Neural cell (in vitro differentiated cells): ENCODE results near the gene CYP2W1. TPM values are rescaled to one million over a fixed set of nuclear protein-coding genes. Genes with fewer than 3 reads are reported as not detected.

Experiments
- H2AFZ ChIP-seq: fragments of 200-600, 300-800 bp; sonication (generic), shearing (Covaris generic); 2 replicates; pipeline ENCODE4 v1.6.0; 2014; ENCODE audit warnings: low read depth, mild to moderate bottlenecking, antibody characterized with exemption, low read length, moderate library complexity
- H3F3A ChIP-seq: fragments of 200-600 bp; shearing (Covaris generic); 2 replicates; pipeline ENCODE4 v1.6.1; 2016; ENCODE audit warnings: mild to moderate bottlenecking, moderate library complexity, mixed read lengths, antibody characterized with exemption, low read length; ENCODE audit not compliant: insufficient read depth, poor library complexity, severe bottlenecking
- H3K27ac ChIP-seq: fragments of 200-600, 300-800 bp; sonication (generic), shearing (Covaris generic); 2 replicates; pipeline ENCODE4 v1.5.1; 2014; ENCODE audit warnings: mild to moderate bottlenecking, low read length, moderate library complexity
- H3K27me3 ChIP-seq: fragments of 300-800, 200-600 bp; sonication (generic), shearing (Covaris generic); 2 replicates; pipeline ENCODE4 v1.6.0; 2014; ENCODE audit warnings: mild to moderate bottlenecking, low read depth, low read length, moderate library complexity; ENCODE audit not compliant: insufficient read depth
- H3K36me3 ChIP-seq: fragments of 300-800, 200-600 bp; sonication (generic), shearing (Covaris generic); 2 replicates; pipeline ENCODE4 v1.5.1; 2014; ENCODE audit warnings: mild to moderate bottlenecking, antibody characterized with exemption, low read length, moderate library complexity; ENCODE audit not compliant: insufficient read depth
- H3K4me2 ChIP-seq: fragments of 300-800, 200-600 bp; sonication (generic), shearing (Covaris generic); 2 replicates; pipeline ENCODE4 v1.6.0; 2014; ENCODE audit warnings: mild to moderate bottlenecking, low read length
- H3K4me3 ChIP-seq: fragments of 300-800, 200-600 bp; sonication (generic), shearing (Covaris generic); 2 replicates; pipeline ENCODE4 v1.5.1; 2014; ENCODE audit warnings: mild to moderate bottlenecking, low read length, moderate library complexity
- H3K79me2 ChIP-seq: fragments of 200-600 bp; shearing (Covaris generic); replicated peaks from 2 replicates; pipeline ENCODE4 v1.6.0; 2014; ENCODE audit warnings: mild to moderate bottlenecking, low read length, moderate library complexity; ENCODE audit not compliant: insufficient read depth
- H3K9ac ChIP-seq: fragments of 300-800, 200-600 bp; sonication (generic), shearing (Covaris generic); 2 replicates; pipeline ENCODE4 v1.6.1; 2016; ENCODE audit warnings: mild to moderate bottlenecking, low read length, mixed read lengths
- H3K9me2 ChIP-seq: fragments of 200-600 bp; shearing (Covaris generic); 2 replicates; pipeline ENCODE4 v1.6.1; 2016; ENCODE audit warnings: mild to moderate bottlenecking, low read length, mixed read lengths; ENCODE audit not compliant: insufficient read depth
- H3K9me3 ChIP-seq: fragments of 200-600, 300-800 bp; sonication (generic), shearing (Covaris generic); 2 replicates; pipeline ENCODE4 v1.6.1; 2016; ENCODE audit warnings: mild to moderate bottlenecking, mixed run types, low read length, moderate library complexity, mixed read lengths
- H4K20me1 ChIP-seq: fragments of 200-600 bp; shearing (Covaris generic); 2 replicates; pipeline ENCODE4 v1.6.1; 2016; ENCODE audit warnings: mild to moderate bottlenecking, mixed run types; ENCODE audit not compliant: insufficient read depth
- CTCF ChIP-seq: fragments of 450-650 bp; IDR thresholded peaks from 2 replicates; pipeline ENCODE4 v1.5.1; 2014; ENCODE audit warnings: antibody characterized with exemption, mild to moderate bottlenecking, moderate library complexity; ENCODE audit not compliant: poor library complexity, severe bottlenecking
- EP300 ChIP-seq: fragments of 450-650 bp; conservative IDR thresholded peaks from 2 replicates; pipeline ENCODE4 v1.6.1; 2014; ENCODE audit warnings: antibody characterized with exemption, mild to moderate bottlenecking, moderate library complexity; ENCODE audit not compliant: poor library complexity, severe bottlenecking
- EZH2 ChIP-seq: fragments of 200-600, 300-800 bp; shearing (Covaris generic), sonication (generic); IDR thresholded peaks from 2 replicates; pipeline ENCODE4 v1.6.1; 2014; ENCODE audit warnings: antibody characterized with exemption, low read length, borderline replicate concordance, mild to moderate bottlenecking; ENCODE audit not compliant: insufficient read depth, poor library complexity, severe bottlenecking
- MXI1 ChIP-seq: fragments of 450-650 bp; conservative IDR thresholded peaks from 2 replicates; pipeline ENCODE4 v1.6.1; 2014; ENCODE audit warnings: antibody characterized with exemption, mild to moderate bottlenecking; ENCODE audit not compliant: poor library complexity, severe bottlenecking
- POLR2AphosphoS5 ChIP-seq: IDR thresholded peaks from 2 replicates; pipeline ENCODE4 v1.6.1; 2012
- RAD21 ChIP-seq: fragments of 450-650 bp; conservative IDR thresholded peaks from 2 replicates; pipeline ENCODE4 v1.6.1; 2014; ENCODE audit warnings: antibody characterized with exemption, mild to moderate bottlenecking, moderate library complexity
- REST ChIP-seq: IDR thresholded peaks from 2 replicates; pipeline ENCODE4 v1.6.1; 2012; ENCODE audit warnings: borderline replicate concordance
- SMC3 ChIP-seq: fragments of 450-650 bp; conservative IDR thresholded peaks from 2 replicates; pipeline ENCODE4 v1.6.1; 2014; ENCODE audit warnings: antibody characterized with exemption, mild to moderate bottlenecking, moderate library complexity; ENCODE audit not compliant: poor library complexity
- TAF1 ChIP-seq: IDR thresholded peaks from 2 replicates; pipeline ENCODE4 v1.6.1; 2012; ENCODE audit warnings: low read depth
- polyA plus RNA-seq: library from polyadenylated mRNA; depleted of rRNA; stranded (reverse); fragments of >200 nt; gene quantifications from 2 replicates; pipeline ENCODE4 v1.2.3, GENCODE V29; 2014

The CYP2W1 gene
- polyA plus RNA-seq, 1 donor from 2014 or later = not detected

GRCh38 chr7:957418-958220 lies 25.4 kb upstream of the CYP2W1 start:
- TF ChIP-seq CTCF = no peak
- TF ChIP-seq REST = no peak
- TF ChIP-seq EZH2 = no peak
- no peak for TF ChIP-seq POLR2AphosphoS5
- TF ChIP-seq RAD21 = no peak
- TF ChIP-seq SMC3 = no peak
- no peak for TF ChIP-seq MXI1
- TF ChIP-seq EP300 = no peak
- TF ChIP-seq TAF1 = no peak
- Histone ChIP-seq H3K36me3 (no peaks in the 10 kb centered on the region), H3F3A (no peaks in the 10 kb centered on the region), H3K79me2 (no peaks in the 10 kb centered on the region), H3K9me3 (no peaks in the 10 kb centered on the region), H3K9me2 (no peaks in the 10 kb centered on the region), H4K20me1 (no peaks in the 10 kb centered on the region), H3K27me3 (no peaks in the 10 kb centered on the region), H3K4me3 (no peak overlapping the region), H3K27ac (no peak overlapping the region), H3K4me2 (no peak overlapping the region), H2AFZ (no peak overlapping the region), H3K9ac (no peak overlapping the region)

GRCh38 chr7:958221-959200 lies 24.5 kb upstream of the CYP2W1 start:
- H3K9me3 ChIP-seq = no peaks in the 10 kb centered on the region
- H3K36me3 ChIP-seq = no peaks in the 10 kb centered on the region
- no peak overlapping the region for H3K4me2 ChIP-seq
- no peak overlapping the region for H3K9ac ChIP-seq
- H3K27me3 ChIP-seq = no peaks in the 10 kb centered on the region
- H3K9me2 ChIP-seq = no peaks in the 10 kb centered on the region
- peak overlapping the region; percentile 3 for H3K27ac ChIP-seq
- no peaks in the 10 kb centered on the region for H4K20me1 ChIP-seq
- no peak overlapping the region for H2AFZ ChIP-seq
- no peaks in the 10 kb centered on the region for H3F3A ChIP-seq
- H3K79me2 ChIP-seq = no peaks in the 10 kb centered on the region
- peak overlapping the region; percentile 39 for H3K4me3 ChIP-seq
- no peak for TF ChIP-seq REST
